HepG2 (cell line): ENCODE data around the gene ABCF1. TPM values are rescaled to one million over a fixed set of nuclear protein-coding genes. Genes with fewer than 3 reads are reported as not detected.

Source experiments
- ATAC-seq: fragments of 200-7000 bp; cut with Tn5 transposase; 3 replicates; pipeline ENCODE4 v1.9.1; 2020; ENCODE audit warnings: mild to moderate bottlenecking, moderate library complexity
- BruUV-seq: library from RNA; stranded (reverse); fragments of 400-500 nt; replicated peaks from 2 replicates; lab custom pipeline; 2021; lab: Mats Ljungman, UMichigan
- CTCF ChIA-PET: fragments of 300-600 bp; formaldehyde crosslinking; extraction: SDS; loops from one replicate; lab custom pipeline; 2021; ENCODE audit warnings: low total read pairs, inconsistent platforms, low intra/inter-chr PET ratio; lab: Yijun Ruan, JAX
- POLR2A ChIA-PET: fragments of 350-600 bp; sonication (Branson Sonifier 250); formaldehyde crosslinking; loops from one replicate; lab custom pipeline; 2020; ENCODE audit warnings: antibody characterized with exemption, inconsistent platforms; lab: Yijun Ruan, JAX
- DNase-seq: peaks from one replicate; pipeline ENCODE4 v3.0.0-alpha.2; 2015; ENCODE audit warnings: low spot score
- FAIRE-seq: peaks from 3 replicates; lab custom pipeline; 2011; peaks lifted over from hg19 to GRCh38; lab: Jason Lieb, UNC
- H2AFZ ChIP-seq: one replicate; pipeline ENCODE4 v1.6.1; 2011; ENCODE audit warnings: low read length, inconsistent platforms
- H3K27ac ChIP-seq: fragments of 300-600 bp; 3 replicates; pipeline ENCODE4 v1.8.0; 2011; ENCODE audit warnings: mixed run types, mild to moderate bottlenecking, mixed read lengths, low read length, inconsistent platforms; ENCODE audit not compliant: insufficient read depth; ENCODE audit errors: extremely low read length
- H3K27me3 ChIP-seq, 2 experiments: fragments of 200-600 bp in 1 of 2; 2 replicates in 1 of 2; 3 replicates in 1 of 2; pipeline versions ENCODE4 v1.6.0 to v1.8.0; 2011; ENCODE audit warnings: low read length in 2 of 2, mild to moderate bottlenecking in 2 of 2, moderate library complexity in 2 of 2, inconsistent platforms in 1 of 2; ENCODE audit not compliant: insufficient read depth in 2 of 2, control insufficient read depth in 1 of 2
- H3K36me3 ChIP-seq, 2 experiments: fragments of 200-600 bp in 1 of 2; replicated peaks in 1 of 2; 2 replicates in 1 of 2; 3 replicates in 1 of 2; pipeline versions ENCODE4 v1.5.1 to v1.8.0; 2011; ENCODE audit warnings: low read length in 2 of 2, inconsistent platforms in 1 of 2; ENCODE audit not compliant: insufficient read depth in 2 of 2, control insufficient read depth in 1 of 2
- H3K4me1 ChIP-seq: 2 replicates; pipeline ENCODE4 v1.5.1; 2012; ENCODE audit warnings: low read length, inconsistent platforms; ENCODE audit not compliant: insufficient read depth
- H3K4me2 ChIP-seq: 2 replicates; pipeline ENCODE4 v1.6.0; 2011; ENCODE audit warnings: low read depth, low read length, inconsistent platforms
- H3K4me3 ChIP-seq, 3 experiments: fragments of 200-600 bp in 1 of 3; sonication (generic), shearing (Covaris generic) in 1 of 3; replicated peaks in 1 of 3; 2 replicates each; pipeline ENCODE4 v1.5.1; 2011 to 2016; ENCODE audit warnings: low read length in 3 of 3, inconsistent platforms in 2 of 3, low read depth in 2 of 3, mild to moderate bottlenecking in 2 of 3, control low read depth in 1 of 3, mixed read lengths in 1 of 3; ENCODE audit not compliant: insufficient read depth in 1 of 3
- H3K79me2 ChIP-seq: one replicate; pipeline ENCODE4 v1.6.1; 2011; ENCODE audit warnings: low read length, inconsistent platforms; ENCODE audit not compliant: insufficient read depth
- H3K9ac ChIP-seq: 2 replicates; pipeline ENCODE4 v1.6.0; 2011; ENCODE audit warnings: mild to moderate bottlenecking, low read depth, low read length, inconsistent platforms; ENCODE audit not compliant: insufficient read depth
- H3K9me3 ChIP-seq: 2 replicates; pipeline ENCODE4 v1.5.1; 2012; ENCODE audit warnings: mild to moderate bottlenecking, low read length
- H4K20me1 ChIP-seq: 2 replicates; pipeline ENCODE4 v1.6.0; 2011; ENCODE audit warnings: inconsistent platforms, mild to moderate bottlenecking, low read length, moderate library complexity; ENCODE audit not compliant: insufficient read depth
- CEBPB ChIP-seq: IDR thresholded peaks from 2 replicates; pipeline ENCODE4 v1.6.1; 2011; ENCODE audit warnings: low read depth, low read length, improper control_type of control experiment, borderline replicate concordance
- MAFF ChIP-seq: IDR thresholded peaks from 2 replicates; pipeline ENCODE4 v1.6.1; 2011; ENCODE audit warnings: low read depth, low read length, improper control_type of control experiment
- MEF2D ChIP-seq: sonication (generic); formaldehyde crosslinking; IDR thresholded peaks from 2 replicates; pipeline ENCODE4 v1.5.1; 2020; ENCODE audit warnings: mild to moderate bottlenecking, missing genetic modification reagents
- MYC ChIP-seq: sonication (generic); formaldehyde crosslinking; IDR thresholded peaks from 2 replicates; pipeline ENCODE4 v1.9.0; 2021; ENCODE audit warnings: missing genetic modification reagents, borderline replicate concordance
- NONO ChIP-seq, 2 experiments: fragments of 450-650 bp in 1 of 2; sonication (generic) in 1 of 2; formaldehyde crosslinking in 1 of 2; IDR thresholded peaks in 1 of 2; conservative IDR thresholded peaks in 1 of 2; 2 replicates each; pipeline versions ENCODE4 v1.6.1 to v1.8.0; 2017 to 2022; ENCODE audit warnings: mild to moderate bottlenecking in 1 of 2, missing genetic modification reagents in 1 of 2, moderate library complexity in 1 of 2
- NR2F6 ChIP-seq, 2 experiments: IDR thresholded peaks; 2 replicates each; pipeline ENCODE4 v1.6.1; 2016; ENCODE audit warnings: antibody characterized with exemption in 1 of 2, mild to moderate bottlenecking in 1 of 2
- POLR2A ChIP-seq, 2 experiments: IDR thresholded peaks; 2 replicates each; pipeline ENCODE4 v1.6.1; 2011; ENCODE audit warnings: low read depth in 2 of 2, low read length in 2 of 2, mild to moderate bottlenecking in 1 of 2, moderate library complexity in 1 of 2; ENCODE audit not compliant: insufficient read depth in 1 of 2
- POLR2G ChIP-seq: fragments of 200-400 bp; formaldehyde crosslinking; IDR thresholded peaks from 2 replicates; pipeline ENCODE4 v1.6.1; 2018; ENCODE audit warnings: mild to moderate bottlenecking, low read depth, low read length, moderate library complexity
- SETDB1 ChIP-seq: sonication (generic); formaldehyde crosslinking; IDR thresholded peaks from 2 replicates; pipeline ENCODE4 v1.5.1; 2020; ENCODE audit warnings: missing genetic modification reagents, mild to moderate bottlenecking, borderline replicate concordance
- ZFP37 ChIP-seq: sonication (generic); formaldehyde crosslinking; IDR thresholded peaks from 2 replicates; pipeline ENCODE4 v1.4.0; 2020; ENCODE audit warnings: missing genetic modification reagents, borderline replicate concordance
- ZSCAN22 ChIP-seq: sonication (generic); formaldehyde crosslinking; IDR thresholded peaks from 2 replicates; pipeline ENCODE4 v1.4.0; 2020; ENCODE audit warnings: mild to moderate bottlenecking, missing genetic modification reagents
- WGBS: methylation state at CpG from one replicate; pipeline ENCODE4 v1.1.6; 2017; ENCODE audit warnings: low lambda C conversion rate; 5-methylcytosine and 5-hydroxymethylcytosine counted together
- in situ Hi-C: cut with HindIII; loops from 2 replicates; pipeline ENCODE4 v1.10.0; 2017; ENCODE audit warnings: low pct_unique_long_range_greater_than_20kb; ENCODE audit not compliant: extremely low pct_ligation_motif_present
- intact Hi-C: fragments of 100-400 bp; cut with micrococcal nuclease; formaldehyde crosslinking; loops from one replicate; pipeline ENCODE4 v1.10.0; 2022; ENCODE audit not compliant: unreplicated experiment
- polyA plus RNA-seq, 8 experiments: library from polyadenylated mRNA; depleted of rRNA in 3 of 8; stranded (reverse) in 7 of 8; unstranded in 1 of 8; fragments of >200 nt; fragmentation: Illumina TruSeq in 4 of 8; extraction: Trizol in 4 of 8; gene quantifications; 2 replicates each; pipeline versions ENCODE4 v1.2.1 to v1.2.3, GENCODE V29; 2011 to 2016; ENCODE audit warnings: low read depth in 4 of 8, missing spikeins in 1 of 8, mixed read lengths in 1 of 8; ENCODE audit not compliant: insufficient read depth in 1 of 8
- total RNA-seq, 5 experiments: library from RNA; depleted of rRNA; stranded (reverse); fragments of >200 nt; fragmentation: Illumina TruSeq; extraction: Trizol; gene quantifications; 2 replicates each; pipeline ENCODE4 v1.2.3, GENCODE V29; 2016; ENCODE audit warnings: low read depth in 1 of 5
- TF ChIP-seq, protein P1 (sequence below): sonication (generic); formaldehyde crosslinking; IDR thresholded peaks from 2 replicates; pipeline ENCODE4 v1.5.1; 2020; ENCODE audit warnings: mild to moderate bottlenecking, missing genetic modification reagents, borderline replicate concordance
- TF ChIP-seq, protein P2 (sequence below): sonication (generic); formaldehyde crosslinking; IDR thresholded peaks from 2 replicates; pipeline ENCODE4 v1.4.0; 2020; ENCODE audit warnings: missing genetic modification reagents
- TF ChIP-seq, protein P3 (sequence below): sonication (generic); formaldehyde crosslinking; IDR thresholded peaks from 2 replicates; pipeline ENCODE4 v1.4.0; 2020; ENCODE audit warnings: mild to moderate bottlenecking, missing genetic modification reagents

The ABCF1 gene
- total and polyA plus RNA-seq, 2 of the 13 experiments (the other 11 are each of a cell fraction or from before 2014, with no cell fraction given), result 25.4 to 98.9 TPM

GRCh38 chr6:30603961-30604360 is 32.7 kb downstream of the ABCF1 start (continued):
- no peak for TF ChIP-seq MAFF
- TF ChIP-seq, all 625 proteins: peak for 0

DNA sequence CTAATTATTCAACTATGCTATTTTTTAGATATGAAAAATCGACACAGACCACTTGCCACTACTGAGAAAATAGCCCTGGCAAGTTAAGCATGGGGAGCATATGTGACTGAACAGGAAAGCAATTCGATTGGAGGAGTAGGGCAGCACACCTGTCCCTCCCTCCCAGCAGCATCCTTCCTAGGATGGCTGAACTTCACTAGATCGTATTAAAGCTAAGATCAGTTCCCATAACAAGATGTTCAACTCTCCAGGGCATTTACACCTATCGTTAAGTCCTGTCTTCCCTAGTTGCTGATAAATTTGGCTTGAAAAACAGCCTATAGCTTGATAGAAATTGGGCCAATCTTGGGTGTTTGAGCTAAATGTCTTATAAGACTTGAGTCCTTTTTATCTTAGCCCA is 38.8 kb downstream of the ABCF1 start:
- H3K9me3 ChIP-seq, result no peaks in the 10 kb centered on the region
- no peak overlapping the region for H3K4me2 ChIP-seq
- peaks cover 5% of the 10 kb centered on the region for H4K20me1 ChIP-seq
- in situ Hi-C loops (no loop called here), intact Hi-C loops (no loop called here)
- no peak overlapping the region for H3K4me3 ChIP-seq
- 94% methylated on average over 4 of the region's 4 CpGs for WGBS
- FAIRE-seq (no peak), DNase-seq (no peak), ATAC-seq (no peak)
- no TSS peak for BruUV-seq
- H2AFZ ChIP-seq, result no peak overlapping the region
- peaks cover 23 to 38% of the 10 kb centered on the region in 2 experiments for H3K36me3 ChIP-seq
- H3K27me3 ChIP-seq, result no peaks in the 10 kb centered on the region
- H3K4me1 ChIP-seq, result peaks cover 22% of the 10 kb centered on the region
- H3K9ac ChIP-seq, result no peak overlapping the region
- ChIA-PET CTCF (no interaction called here), POLR2A (interaction anchor here (0.8 to 1.5 kb wide), 4 partner anchors 9 to 39 kb away, joined by 3 to 14 read pairs (median 6); partner anchors contain the start of gene ABCF1)
- no peak overlapping the region for H3K27ac ChIP-seq
- peaks cover 4% of the 10 kb centered on the region for H3K79me2 ChIP-seq
- TF ChIP-seq ZFP37 (CRISPR knock-in tag) (no peak), MYC (CRISPR knock-in tag) (no peak), CEBPB (no peak), POLR2G (peak; percentile 75), NONO (IDR thresholded peaks at IDR 0.05) (no peak), NONO (CRISPR knock-in tag; conservative IDR thresholded peaks at IDR 0.05) (no peak), MEF2D (CRISPR knock-in tag) (no peak), ZSCAN22 (no peak), SETDB1 (CRISPR knock-in tag) (no peak), POLR2A (IDR thresholded peaks at IDR 0.05; ENCODE audit: insufficient read depth in 1 of 2, low read depth in 2 of 2, low read length in 2 of 2) (peak in 1 of 2 experiments; percentile 27; a peak in 2 of 4 replicates), NR2F6 (IDR thresholded peaks at IDR 0.05) (no peak), NR2F6 (CRISPR knock-in tag; IDR thresholded peaks at IDR 0.05) (no peak)
- TF ChIP-seq, protein P1, sequence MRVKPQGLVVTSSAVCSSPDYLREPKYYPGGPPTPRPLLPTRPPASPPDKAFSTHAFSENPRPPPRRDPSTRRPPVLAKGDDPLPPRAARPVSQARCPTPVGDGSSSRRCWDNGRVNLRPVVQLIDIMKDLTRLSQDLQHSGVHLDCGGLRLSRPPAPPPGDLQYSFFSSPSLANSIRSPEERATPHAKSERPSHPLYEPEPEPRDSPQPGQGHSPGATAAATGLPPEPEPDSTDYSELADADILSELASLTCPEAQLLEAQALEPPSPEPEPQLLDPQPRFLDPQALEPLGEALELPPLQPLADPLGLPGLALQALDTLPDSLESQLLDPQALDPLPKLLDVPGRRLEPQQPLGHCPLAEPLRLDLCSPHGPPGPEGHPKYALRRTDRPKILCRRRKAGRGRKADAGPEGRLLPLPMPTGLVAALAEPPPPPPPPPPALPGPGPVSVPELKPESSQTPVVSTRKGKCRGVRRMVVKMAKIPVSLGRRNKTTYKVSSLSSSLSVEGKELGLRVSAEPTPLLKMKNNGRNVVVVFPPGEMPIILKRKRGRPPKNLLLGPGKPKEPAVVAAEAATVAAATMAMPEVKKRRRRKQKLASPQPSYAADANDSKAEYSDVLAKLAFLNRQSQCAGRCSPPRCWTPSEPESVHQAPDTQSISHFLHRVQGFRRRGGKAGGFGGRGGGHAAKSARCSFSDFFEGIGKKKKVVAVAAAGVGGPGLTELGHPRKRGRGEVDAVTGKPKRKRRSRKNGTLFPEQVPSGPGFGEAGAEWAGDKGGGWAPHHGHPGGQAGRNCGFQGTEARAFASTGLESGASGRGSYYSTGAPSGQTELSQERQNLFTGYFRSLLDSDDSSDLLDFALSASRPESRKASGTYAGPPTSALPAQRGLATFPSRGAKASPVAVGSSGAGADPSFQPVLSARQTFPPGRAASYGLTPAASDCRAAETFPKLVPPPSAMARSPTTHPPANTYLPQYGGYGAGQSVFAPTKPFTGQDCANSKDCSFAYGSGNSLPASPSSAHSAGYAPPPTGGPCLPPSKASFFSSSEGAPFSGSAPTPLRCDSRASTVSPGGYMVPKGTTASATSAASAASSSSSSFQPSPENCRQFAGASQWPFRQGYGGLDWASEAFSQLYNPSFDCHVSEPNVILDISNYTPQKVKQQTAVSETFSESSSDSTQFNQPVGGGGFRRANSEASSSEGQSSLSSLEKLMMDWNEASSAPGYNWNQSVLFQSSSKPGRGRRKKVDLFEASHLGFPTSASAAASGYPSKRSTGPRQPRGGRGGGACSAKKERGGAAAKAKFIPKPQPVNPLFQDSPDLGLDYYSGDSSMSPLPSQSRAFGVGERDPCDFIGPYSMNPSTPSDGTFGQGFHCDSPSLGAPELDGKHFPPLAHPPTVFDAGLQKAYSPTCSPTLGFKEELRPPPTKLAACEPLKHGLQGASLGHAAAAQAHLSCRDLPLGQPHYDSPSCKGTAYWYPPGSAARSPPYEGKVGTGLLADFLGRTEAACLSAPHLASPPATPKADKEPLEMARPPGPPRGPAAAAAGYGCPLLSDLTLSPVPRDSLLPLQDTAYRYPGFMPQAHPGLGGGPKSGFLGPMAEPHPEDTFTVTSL (CRISPR knock-in tag), result 0 out of 2 replicates have a peak, but pooled peaks have one; percentile 1
- TF ChIP-seq, protein P2, sequence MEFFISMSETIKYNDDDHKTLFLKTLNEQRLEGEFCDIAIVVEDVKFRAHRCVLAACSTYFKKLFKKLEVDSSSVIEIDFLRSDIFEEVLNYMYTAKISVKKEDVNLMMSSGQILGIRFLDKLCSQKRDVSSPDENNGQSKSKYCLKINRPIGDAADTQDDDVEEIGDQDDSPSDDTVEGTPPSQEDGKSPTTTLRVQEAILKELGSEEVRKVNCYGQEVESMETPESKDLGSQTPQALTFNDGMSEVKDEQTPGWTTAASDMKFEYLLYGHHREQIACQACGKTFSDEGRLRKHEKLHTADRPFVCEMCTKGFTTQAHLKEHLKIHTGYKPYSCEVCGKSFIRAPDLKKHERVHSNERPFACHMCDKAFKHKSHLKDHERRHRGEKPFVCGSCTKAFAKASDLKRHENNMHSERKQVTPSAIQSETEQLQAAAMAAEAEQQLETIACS (CRISPR knock-in tag), result no peak
- TF ChIP-seq, protein P3, sequence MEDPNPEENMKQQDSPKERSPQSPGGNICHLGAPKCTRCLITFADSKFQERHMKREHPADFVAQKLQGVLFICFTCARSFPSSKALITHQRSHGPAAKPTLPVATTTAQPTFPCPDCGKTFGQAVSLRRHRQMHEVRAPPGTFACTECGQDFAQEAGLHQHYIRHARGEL (CRISPR knock-in tag), result no peak
